ENCODE data around the gene CPNE2.

Gene CPNE2

GRCh38 chr16:57144027-57144426 is 51.6 kb downstream of the CPNE2 start:
- DNase-seq (ENCODE audit: low read depth in 2 of 2) = no peak

GRCh38 chr16:57145046-57146021 is 53.0 kb downstream of the CPNE2 start:
- no peak for DNase-seq (ENCODE audit: low read depth in 2 of 2)

GRCh38 chr16:57146040-57146647 is 53.8 kb downstream of the CPNE2 start:
- DNase-seq (ENCODE audit: low read depth in 2 of 2) = no peak

- no peak for DNase-seq (ENCODE audit: low read depth in 2 of 2)
Measured at GRCh38 chr16:57146735-57147134, 54.4 kb downstream of the CPNE2 start.

GRCh38 chr16:57147381-57148221 is 55.2 kb downstream of the CPNE2 start:
- no peak for DNase-seq (ENCODE audit: low read depth in 2 of 2)

- DNase-seq (ENCODE audit: low read depth in 2 of 2) = no peak
Measured at GRCh38 chr16:57148481-57148880, 56.1 kb downstream of the CPNE2 start.

- no peak for DNase-seq (ENCODE audit: low read depth in 2 of 2)
Measured at GRCh38 chr16:57149391-57149790, 57.0 kb downstream of the CPNE2 start.

- DNase-seq (ENCODE audit: low read depth in 2 of 2) = no peak
Measured at GRCh38 chr16:57150682-57151330, 58.4 kb downstream of the CPNE2 start.

GRCh38 chr16:57151369-57151768 is 59.0 kb downstream of the CPNE2 start:
- no peak for DNase-seq (ENCODE audit: low read depth in 2 of 2)

GRCh38 chr16:57152096-57153093 is 60.0 kb downstream of the CPNE2 start:
- DNase-seq (ENCODE audit: low read depth in 2 of 2) = no peak

- no peak for DNase-seq (ENCODE audit: low read depth in 2 of 2)
Measured at GRCh38 chr16:57153841-57154240, 61.5 kb downstream of the CPNE2 start.

GRCh38 chr16:57155702-57156350 is 63.4 kb downstream of the CPNE2 start:
- no peak for DNase-seq (ENCODE audit: low read depth in 2 of 2)

- no peak for DNase-seq (ENCODE audit: low read depth in 2 of 2)
Measured at GRCh38 chr16:57156351-57156703, 63.9 kb downstream of the CPNE2 start.

- DNase-seq (ENCODE audit: low read depth in 2 of 2) = no peak
Measured at GRCh38 chr16:57157533-57157932, 65.2 kb downstream of the CPNE2 start.

GRCh38 chr16:57159447-57159846 is 67.1 kb downstream of the CPNE2 start:
- DNase-seq (ENCODE audit: low read depth in 2 of 2) = no peak

- DNase-seq (ENCODE audit: low read depth in 2 of 2) = no peak
Measured at GRCh38 chr16:57163842-57164241, 71.5 kb downstream of the CPNE2 start.

- no peak for DNase-seq (ENCODE audit: low read depth in 2 of 2)
Measured at GRCh38 chr16:57165483-57165882, 73.1 kb downstream of the CPNE2 start.

GRCh38 chr16:57165938-57166337 is 73.6 kb downstream of the CPNE2 start:
- no peak for DNase-seq (ENCODE audit: low read depth in 2 of 2)

- no peak for DNase-seq (ENCODE audit: low read depth in 2 of 2)
Measured at GRCh38 chr16:57166451-57166850, 74.1 kb downstream of the CPNE2 start.

GRCh38 chr16:57166951-57167350 is 74.6 kb downstream of the CPNE2 start:
- no peak for DNase-seq (ENCODE audit: low read depth in 2 of 2)
